Activated T-cell treated with anti-CD3 and anti-CD28 coated beads, Interleukin-2, amount 50 U/mL, for 48 hours (primary cell): ENCODE data around the gene FKBP6.
"Not testable (repeated sequence)": the region's sequence is repeated elsewhere in the genome, so short reads cannot be mapped to it uniquely, and the experiment has no call there.

ENCODE experiments used
- DNase-seq, 2 experiments: peaks; one replicate each; pipeline ENCODE4 v3.0.0-alpha.2; 2020

The FKBP6 gene, protein sequence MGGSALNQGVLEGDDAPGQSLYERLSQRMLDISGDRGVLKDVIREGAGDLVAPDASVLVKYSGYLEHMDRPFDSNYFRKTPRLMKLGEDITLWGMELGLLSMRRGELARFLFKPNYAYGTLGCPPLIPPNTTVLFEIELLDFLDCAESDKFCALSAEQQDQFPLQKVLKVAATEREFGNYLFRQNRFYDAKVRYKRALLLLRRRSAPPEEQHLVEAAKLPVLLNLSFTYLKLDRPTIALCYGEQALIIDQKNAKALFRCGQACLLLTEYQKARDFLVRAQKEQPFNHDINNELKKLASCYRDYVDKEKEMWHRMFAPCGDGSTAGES

DNA sequence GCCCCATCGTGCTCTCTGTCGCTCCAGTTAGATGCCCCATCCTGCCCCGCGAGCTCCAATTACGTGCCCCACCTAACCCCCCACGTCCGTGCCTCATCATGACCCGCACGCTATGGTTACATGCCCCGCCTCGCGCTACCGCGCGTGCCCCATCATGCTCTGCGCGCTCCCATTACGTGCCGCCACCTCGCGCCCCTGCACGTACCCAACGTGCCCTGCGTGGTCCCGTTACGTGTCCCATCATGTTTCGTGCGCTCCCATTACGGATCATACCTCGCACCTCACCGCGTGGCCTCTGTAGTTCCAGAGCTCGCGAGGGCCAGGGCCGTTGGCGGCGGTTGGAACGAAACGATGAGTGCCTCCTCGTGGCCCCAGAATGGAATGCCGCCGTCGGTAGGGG is at the start of gene FKBP6, which contains the start of gene TRIM50:
TSS of gene FKBP6 (plus strand) at position 240 of the 400 bp plus-strand sequence. CDS start 268 bp downstream, outside the sequence.
TSS of gene TRIM50 (minus strand) at position 161 of the 400 bp plus-strand sequence. CDS start 3,295 bp downstream, outside the sequence.
- not testable (repeated sequence) for DNase-seq

GRCh38 chr7:73297235-73297634 is 30.7 kb upstream of the FKBP6 start:
- DNase-seq = not testable (repeated sequence)

GRCh38 chr7:73297706-73298105 is 30.3 kb upstream of the FKBP6 start:
- not testable (repeated sequence) for DNase-seq

DNA sequence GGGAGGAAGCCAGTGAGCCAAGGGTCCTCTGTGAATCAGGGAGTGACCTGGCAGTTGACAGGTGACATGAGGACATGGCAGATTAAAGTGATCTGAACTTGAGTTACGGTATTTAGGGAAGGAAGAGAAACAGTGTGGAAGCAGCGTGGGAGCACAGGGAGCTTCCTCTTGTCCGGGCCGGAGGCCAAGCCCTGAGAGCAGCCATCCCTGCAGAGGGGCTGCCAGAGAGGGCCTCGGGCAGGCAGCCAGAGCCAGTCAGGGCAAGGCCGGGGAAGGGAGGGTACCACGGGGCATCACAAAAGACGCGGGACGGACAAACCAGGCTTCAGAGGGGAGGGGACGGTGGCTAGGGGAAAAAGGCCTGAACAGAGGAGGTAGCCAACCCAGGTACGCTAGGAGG is 28.1 kb upstream of the FKBP6 start:
- DNase-seq = not testable (repeated sequence)

DNA sequence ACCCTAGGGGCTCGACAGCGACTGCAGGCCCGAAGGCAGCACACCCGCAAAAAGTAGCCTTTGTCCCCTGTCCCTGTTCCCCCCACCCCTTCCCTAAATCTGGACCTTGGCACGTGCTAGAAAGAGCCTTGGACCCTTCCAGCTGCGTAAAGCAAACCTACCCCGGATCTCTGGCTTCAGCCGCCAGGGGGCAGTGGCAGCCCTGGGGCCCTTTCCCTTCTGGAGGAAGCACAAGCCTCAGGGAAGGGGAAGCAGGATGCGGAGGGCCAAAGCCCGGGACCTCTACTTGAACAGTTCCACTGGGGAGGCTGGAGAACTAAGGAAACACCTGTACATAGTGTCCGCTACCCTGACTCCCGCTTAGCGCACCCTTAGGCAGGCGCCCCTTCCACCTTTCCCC is 26.9 kb upstream of the FKBP6 start:
- not testable (repeated sequence) for DNase-seq

DNA sequence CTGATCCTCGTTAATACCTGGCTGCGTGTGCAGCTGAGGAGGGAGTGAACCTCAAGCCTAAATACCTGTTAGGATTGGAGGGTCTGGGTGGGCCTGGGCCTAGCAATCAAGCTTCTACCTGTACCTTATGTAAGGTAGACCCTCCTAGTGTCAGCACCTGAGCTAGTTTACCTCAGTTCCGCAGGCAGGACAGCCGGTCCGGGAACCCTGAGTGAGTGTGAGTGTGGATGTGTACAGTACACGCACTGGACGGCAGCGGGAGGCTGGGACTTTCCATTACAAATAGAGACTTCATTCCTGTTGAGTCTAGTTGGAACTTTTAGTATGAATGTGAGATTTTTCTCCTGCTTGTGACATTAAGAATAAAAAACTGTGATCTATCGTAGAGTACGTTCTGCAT is 25.1 kb upstream of the FKBP6 start:
- DNase-seq = not testable (repeated sequence)

DNA sequence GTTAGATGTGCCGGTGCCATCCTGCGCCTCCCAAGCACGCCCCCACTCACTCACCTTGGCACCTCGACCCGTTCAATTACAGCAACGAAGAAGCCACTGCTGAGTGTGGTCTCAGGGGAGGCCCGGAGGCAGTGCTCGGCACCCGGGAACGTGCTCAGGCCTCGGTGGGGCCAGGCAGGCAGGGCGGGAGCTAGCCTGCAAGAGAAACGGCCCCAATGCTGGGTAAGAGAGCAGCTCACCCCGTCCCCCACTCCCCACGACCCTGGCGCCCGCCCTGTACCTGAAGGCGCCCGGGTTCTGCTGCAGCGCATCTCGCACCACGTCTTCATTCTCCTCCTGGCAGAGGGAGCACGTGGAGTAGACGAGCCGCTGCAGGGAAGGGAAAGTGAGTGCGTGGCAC is 24.4 kb upstream of the FKBP6 start:
- DNase-seq = no peak

DNA sequence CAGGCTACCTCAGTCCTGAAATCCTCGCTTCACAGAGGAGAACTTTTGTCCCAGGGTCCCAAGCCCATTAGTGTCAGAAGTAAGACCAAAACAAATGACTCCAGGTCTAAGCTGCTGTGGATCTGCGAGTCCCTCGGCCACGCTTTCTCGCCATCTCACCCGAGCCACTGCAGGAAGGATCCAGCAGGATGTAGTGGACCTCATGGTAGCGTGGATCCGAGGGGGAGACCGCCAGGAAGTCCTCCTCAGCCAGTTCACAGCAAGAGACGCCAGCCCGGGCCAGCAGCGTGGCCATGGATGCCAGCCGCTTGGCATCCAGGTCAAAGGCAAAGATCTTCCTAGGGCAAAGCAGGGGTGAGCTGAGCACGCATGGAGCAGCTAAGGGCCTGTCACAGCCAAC is 23.9 kb upstream of the FKBP6 start:
- no peak for DNase-seq

DNA sequence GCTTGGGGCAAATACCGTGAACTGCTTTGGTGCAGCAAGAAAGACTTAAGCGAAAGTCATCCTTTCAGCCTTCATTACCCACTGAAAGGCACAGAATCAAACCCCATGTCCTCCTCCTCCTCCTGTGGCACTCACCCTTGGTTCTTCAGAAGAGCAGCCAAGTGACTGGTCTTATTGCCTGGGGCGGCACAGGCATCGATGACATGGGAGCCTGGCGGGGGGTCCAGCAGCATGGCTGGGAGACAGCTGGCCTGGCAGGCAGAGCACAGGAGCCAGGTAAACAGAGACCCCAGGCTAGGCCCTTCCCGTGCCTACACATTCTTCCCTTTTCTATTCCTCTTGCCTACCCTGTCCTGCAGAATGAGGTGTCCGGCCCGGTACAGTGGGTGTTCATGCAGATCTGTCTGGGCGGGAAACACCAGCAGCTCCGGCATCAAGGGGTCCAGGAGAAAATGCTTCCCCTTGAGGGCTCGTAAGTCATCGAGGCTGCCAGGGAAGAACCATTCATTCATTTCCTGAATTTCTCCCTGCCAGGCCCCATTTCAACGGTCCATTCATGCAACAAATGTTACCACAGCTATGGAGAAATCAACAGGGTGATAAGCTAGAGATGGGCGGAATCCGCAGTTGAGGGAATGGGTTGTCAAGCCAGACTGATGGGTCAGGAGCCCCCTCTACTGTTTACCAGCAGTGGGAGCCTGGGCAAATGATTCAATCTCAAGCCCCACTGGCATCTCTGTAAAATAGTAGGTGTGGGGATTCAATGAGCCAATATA is 23.2 kb upstream of the FKBP6 start:
- DNase-seq = not testable (repeated sequence)

GRCh38 chr7:73307436-73307835 is 20.5 kb upstream of the FKBP6 start:
- DNase-seq = no peak

DNA sequence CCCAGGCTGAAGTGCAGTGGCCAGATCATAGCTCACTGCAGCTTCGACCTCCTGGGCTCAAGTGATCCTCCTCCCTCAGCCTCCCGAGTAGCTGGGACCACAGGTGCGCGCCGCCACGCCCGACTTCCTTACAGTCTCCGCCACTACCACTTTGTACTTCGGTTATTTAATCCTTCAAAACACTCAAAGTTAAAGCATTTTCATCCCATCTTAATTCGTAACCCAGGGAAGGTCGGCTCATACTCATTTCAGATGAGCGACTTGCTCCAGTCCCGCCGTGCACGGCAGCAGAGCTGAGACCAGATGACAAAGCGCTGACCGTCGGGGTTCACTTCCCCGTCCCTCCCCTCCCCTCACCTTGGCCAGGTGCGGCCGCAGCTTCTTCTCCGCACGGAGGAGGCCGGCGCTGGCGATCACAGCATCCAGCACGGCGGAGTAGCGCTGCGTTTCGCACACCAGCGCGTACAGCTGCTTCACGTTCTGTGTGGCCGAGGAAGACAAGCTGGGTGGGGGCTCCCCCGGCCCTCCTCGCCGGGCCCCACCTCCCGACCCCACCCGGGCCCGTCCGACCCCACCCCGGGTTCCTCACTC is 19.8 kb upstream of the FKBP6 start:
- DNase-seq = no peak

DNA sequence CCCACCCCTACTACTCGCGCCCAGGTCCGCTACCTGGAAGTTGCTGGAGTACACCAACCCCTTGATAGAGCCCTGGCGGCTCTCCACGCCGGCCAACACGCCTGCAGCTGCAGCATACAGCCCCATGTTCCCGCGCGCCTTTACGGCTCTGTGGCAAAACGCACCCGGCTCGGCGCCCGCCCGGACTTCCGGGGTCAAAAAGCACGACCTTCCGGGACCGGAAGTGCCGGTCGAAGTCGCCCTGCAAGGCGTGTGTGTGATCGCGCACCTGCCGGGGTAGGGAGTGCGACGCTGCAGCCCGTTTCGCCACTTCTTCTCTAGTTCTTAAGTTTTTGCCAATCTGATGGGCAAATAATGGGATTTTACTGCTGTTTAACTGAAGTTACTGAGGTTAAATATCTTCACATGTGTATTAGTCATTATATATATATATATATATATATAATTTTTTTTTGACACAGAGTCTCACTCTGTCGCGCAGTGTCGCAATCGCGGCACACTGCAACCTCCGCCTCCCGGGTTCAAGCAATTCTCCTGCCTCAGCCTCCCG is 19.2 kb upstream of the FKBP6 start, which contains the start of gene NSUN5:
TSS of gene NSUN5 (minus strand) at position 162 of the 550 bp plus-strand sequence. CDS start at position 126, 36 bp downstream.
- DNase-seq = peak; percentile 92 to 94

- DNase-seq = not testable (repeated sequence)
These were observed 16.5 kb upstream of the FKBP6 start for GRCh38 chr7:73311421-73311820.

GRCh38 chr7:73312831-73313520 is 15.0 kb upstream of the FKBP6 start:
- DNase-seq = no peak

DNA sequence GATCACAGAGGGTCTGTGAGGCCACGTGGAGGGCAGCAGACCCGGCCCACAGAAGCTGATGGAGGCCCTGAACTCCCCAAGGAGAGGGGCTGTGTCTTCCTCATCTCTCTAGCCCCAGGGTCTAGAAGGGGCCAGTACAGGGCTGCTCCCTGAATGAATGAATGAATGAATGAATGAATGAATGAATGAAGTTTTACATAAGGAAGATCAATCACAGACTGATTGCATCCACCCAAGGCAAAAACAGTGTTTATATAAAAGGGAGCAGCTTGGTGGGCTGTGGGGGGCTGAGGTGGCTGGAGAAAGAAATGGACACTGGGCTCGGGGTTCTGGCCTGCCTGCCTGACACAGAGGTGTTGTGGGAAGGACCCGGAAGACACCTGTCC is 14.4 kb upstream of the FKBP6 start:
- DNase-seq = no peak

GRCh38 chr7:73314271-73314670 is 13.7 kb upstream of the FKBP6 start:
- no peak for DNase-seq

DNA sequence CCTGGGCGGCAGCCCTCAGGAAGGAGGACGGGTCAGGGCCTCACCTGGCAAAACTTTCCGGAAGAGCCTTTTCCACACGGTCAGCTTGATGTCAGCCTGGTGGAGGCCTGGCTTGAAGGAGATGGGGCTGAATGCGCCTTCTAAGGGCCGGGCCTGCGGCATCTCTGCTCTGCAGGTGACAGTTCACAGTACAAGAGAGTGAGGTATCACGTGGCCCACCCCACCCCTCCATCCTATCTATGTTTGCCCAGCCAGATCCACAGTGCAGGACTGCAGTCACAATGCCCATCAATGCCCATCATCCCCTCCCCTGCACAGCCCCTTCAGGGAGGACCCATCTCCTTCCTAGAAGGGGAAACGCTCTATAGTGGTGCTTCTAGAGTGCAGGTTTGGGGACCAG is 11.4 kb upstream of the FKBP6 start:
- no peak for DNase-seq

DNA sequence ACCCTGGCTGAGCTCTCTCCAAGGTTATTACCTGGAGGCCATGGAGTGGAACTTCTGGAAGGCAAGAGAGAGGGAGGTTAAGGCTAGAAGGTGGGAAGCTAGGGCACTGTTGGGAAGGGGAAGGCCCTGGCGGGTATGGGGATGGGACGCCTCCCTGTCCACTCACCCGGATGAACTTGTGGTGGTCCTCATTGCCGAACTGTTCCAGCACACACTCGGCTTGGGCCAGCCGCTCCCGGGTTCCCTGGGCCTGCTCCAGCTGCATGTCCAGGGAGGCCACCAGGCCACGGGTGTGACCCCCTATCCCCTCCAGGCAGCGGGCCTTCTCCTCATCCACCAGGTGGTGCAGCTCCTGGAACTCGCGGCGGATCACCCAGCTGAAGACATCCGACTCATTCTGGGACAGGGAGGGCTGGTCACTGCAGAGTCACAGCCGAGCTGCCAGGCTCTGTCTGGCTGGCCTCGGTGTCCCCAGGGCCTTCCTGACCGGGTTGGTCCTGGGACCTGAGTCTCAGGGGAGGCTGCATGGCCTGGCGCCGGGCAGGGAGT is 9.2 kb upstream of the FKBP6 start:
- DNase-seq = not testable (repeated sequence)

DNA sequence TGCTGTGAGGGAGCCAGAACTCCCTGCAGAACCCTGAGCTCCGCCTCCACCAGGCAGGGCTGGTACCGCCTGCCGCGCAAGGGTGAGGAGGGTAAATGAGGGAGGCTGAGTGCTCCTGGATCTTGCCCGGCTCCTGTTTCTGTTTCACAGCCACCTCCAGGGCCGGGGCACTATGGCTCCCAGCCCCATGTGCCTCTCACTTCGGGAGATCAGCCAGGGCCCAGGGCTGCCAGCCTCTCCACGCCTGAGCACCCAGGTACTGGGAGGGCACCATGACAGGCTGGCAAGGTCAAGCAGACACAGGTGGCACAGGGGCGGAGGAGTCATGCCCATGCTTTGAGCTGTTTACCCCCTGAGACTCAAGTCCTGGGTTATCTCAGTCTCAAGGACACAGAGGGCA is 8.4 kb upstream of the FKBP6 start:
- not testable (repeated sequence) for DNase-seq

DNA sequence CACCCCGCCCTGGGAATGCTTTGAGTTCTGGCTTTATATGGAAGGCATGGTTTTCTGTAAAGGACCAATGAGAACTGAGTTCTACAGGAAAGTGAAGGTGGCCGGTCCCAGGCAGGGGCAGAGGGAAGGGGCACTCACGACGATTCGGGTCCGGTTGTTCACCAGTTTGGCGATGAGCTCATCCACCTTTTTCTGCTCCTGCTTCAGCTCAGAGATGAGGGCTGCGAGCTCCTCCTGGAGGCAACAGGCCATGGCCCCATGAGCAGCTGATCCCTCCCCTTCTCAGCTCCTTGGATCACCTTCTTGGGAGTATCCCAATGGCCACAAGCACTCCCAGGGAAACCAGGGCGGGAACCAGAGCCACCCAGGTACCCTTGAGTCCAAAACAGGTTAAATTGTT is 8.0 kb upstream of the FKBP6 start:
- DNase-seq = not testable (repeated sequence)

GRCh38 chr7:73323434-73324080 is 4.4 kb upstream of the FKBP6 start:
- not testable (repeated sequence) for DNase-seq
